Neural cell (in vitro differentiated cells): ENCODE results near the gene IL1RL2. TPM values are rescaled to one million over a fixed set of nuclear protein-coding genes. Genes with fewer than 3 reads are reported as not detected.

ENCODE experiments used
- H2AFZ ChIP-seq: fragments of 200-600, 300-800 bp; sonication (generic), shearing (Covaris generic); 2 replicates; pipeline ENCODE4 v1.6.0; 2014; ENCODE audit warnings: low read depth, mild to moderate bottlenecking, antibody characterized with exemption, low read length, moderate library complexity
- H3F3A ChIP-seq: fragments of 200-600 bp; shearing (Covaris generic); 2 replicates; pipeline ENCODE4 v1.6.1; 2016; ENCODE audit warnings: mild to moderate bottlenecking, moderate library complexity, mixed read lengths, antibody characterized with exemption, low read length; ENCODE audit not compliant: insufficient read depth, poor library complexity, severe bottlenecking
- H3K27ac ChIP-seq: fragments of 200-600, 300-800 bp; sonication (generic), shearing (Covaris generic); 2 replicates; pipeline ENCODE4 v1.5.1; 2014; ENCODE audit warnings: mild to moderate bottlenecking, low read length, moderate library complexity
- H3K27me3 ChIP-seq: fragments of 300-800, 200-600 bp; sonication (generic), shearing (Covaris generic); 2 replicates; pipeline ENCODE4 v1.6.0; 2014; ENCODE audit warnings: mild to moderate bottlenecking, low read depth, low read length, moderate library complexity; ENCODE audit not compliant: insufficient read depth
- H3K36me3 ChIP-seq: fragments of 300-800, 200-600 bp; sonication (generic), shearing (Covaris generic); 2 replicates; pipeline ENCODE4 v1.5.1; 2014; ENCODE audit warnings: mild to moderate bottlenecking, antibody characterized with exemption, low read length, moderate library complexity; ENCODE audit not compliant: insufficient read depth
- H3K4me2 ChIP-seq: fragments of 300-800, 200-600 bp; sonication (generic), shearing (Covaris generic); 2 replicates; pipeline ENCODE4 v1.6.0; 2014; ENCODE audit warnings: mild to moderate bottlenecking, low read length
- H3K4me3 ChIP-seq: fragments of 300-800, 200-600 bp; sonication (generic), shearing (Covaris generic); 2 replicates; pipeline ENCODE4 v1.5.1; 2014; ENCODE audit warnings: mild to moderate bottlenecking, low read length, moderate library complexity
- H3K79me2 ChIP-seq: fragments of 200-600 bp; shearing (Covaris generic); replicated peaks from 2 replicates; pipeline ENCODE4 v1.6.0; 2014; ENCODE audit warnings: mild to moderate bottlenecking, low read length, moderate library complexity; ENCODE audit not compliant: insufficient read depth
- H3K9ac ChIP-seq: fragments of 300-800, 200-600 bp; sonication (generic), shearing (Covaris generic); 2 replicates; pipeline ENCODE4 v1.6.1; 2016; ENCODE audit warnings: mild to moderate bottlenecking, low read length, mixed read lengths
- H3K9me2 ChIP-seq: fragments of 200-600 bp; shearing (Covaris generic); 2 replicates; pipeline ENCODE4 v1.6.1; 2016; ENCODE audit warnings: mild to moderate bottlenecking, low read length, mixed read lengths; ENCODE audit not compliant: insufficient read depth
- H3K9me3 ChIP-seq: fragments of 200-600, 300-800 bp; sonication (generic), shearing (Covaris generic); 2 replicates; pipeline ENCODE4 v1.6.1; 2016; ENCODE audit warnings: mild to moderate bottlenecking, mixed run types, low read length, moderate library complexity, mixed read lengths
- H4K20me1 ChIP-seq: fragments of 200-600 bp; shearing (Covaris generic); 2 replicates; pipeline ENCODE4 v1.6.1; 2016; ENCODE audit warnings: mild to moderate bottlenecking, mixed run types; ENCODE audit not compliant: insufficient read depth
- CTCF ChIP-seq: fragments of 450-650 bp; IDR thresholded peaks from 2 replicates; pipeline ENCODE4 v1.5.1; 2014; ENCODE audit warnings: antibody characterized with exemption, mild to moderate bottlenecking, moderate library complexity; ENCODE audit not compliant: poor library complexity, severe bottlenecking
- EP300 ChIP-seq: fragments of 450-650 bp; conservative IDR thresholded peaks from 2 replicates; pipeline ENCODE4 v1.6.1; 2014; ENCODE audit warnings: antibody characterized with exemption, mild to moderate bottlenecking, moderate library complexity; ENCODE audit not compliant: poor library complexity, severe bottlenecking
- EZH2 ChIP-seq: fragments of 200-600, 300-800 bp; shearing (Covaris generic), sonication (generic); IDR thresholded peaks from 2 replicates; pipeline ENCODE4 v1.6.1; 2014; ENCODE audit warnings: antibody characterized with exemption, low read length, borderline replicate concordance, mild to moderate bottlenecking; ENCODE audit not compliant: insufficient read depth, poor library complexity, severe bottlenecking
- MXI1 ChIP-seq: fragments of 450-650 bp; conservative IDR thresholded peaks from 2 replicates; pipeline ENCODE4 v1.6.1; 2014; ENCODE audit warnings: antibody characterized with exemption, mild to moderate bottlenecking; ENCODE audit not compliant: poor library complexity, severe bottlenecking
- POLR2AphosphoS5 ChIP-seq: IDR thresholded peaks from 2 replicates; pipeline ENCODE4 v1.6.1; 2012
- RAD21 ChIP-seq: fragments of 450-650 bp; conservative IDR thresholded peaks from 2 replicates; pipeline ENCODE4 v1.6.1; 2014; ENCODE audit warnings: antibody characterized with exemption, mild to moderate bottlenecking, moderate library complexity
- SMC3 ChIP-seq: fragments of 450-650 bp; conservative IDR thresholded peaks from 2 replicates; pipeline ENCODE4 v1.6.1; 2014; ENCODE audit warnings: antibody characterized with exemption, mild to moderate bottlenecking, moderate library complexity; ENCODE audit not compliant: poor library complexity
- TAF1 ChIP-seq: IDR thresholded peaks from 2 replicates; pipeline ENCODE4 v1.6.1; 2012; ENCODE audit warnings: low read depth
- polyA plus RNA-seq: library from polyadenylated mRNA; depleted of rRNA; stranded (reverse); fragments of >200 nt; gene quantifications from 2 replicates; pipeline ENCODE4 v1.2.3, GENCODE V29; 2014
- TF ChIP-seq, protein P1 (sequence below): IDR thresholded peaks from 2 replicates; pipeline ENCODE4 v1.6.1; 2012; ENCODE audit warnings: borderline replicate concordance

IL1RL2 gene
- polyA plus RNA-seq, 1 donor from 2014 or later = not detected

GRCh38 chr2:102238039-102238756 lies 51.4 kb downstream of the IL1RL2 start:
- no peaks in the 10 kb centered on the region for H3K79me2 ChIP-seq
- H3K9me2 ChIP-seq = no peaks in the 10 kb centered on the region
- no peak overlapping the region for H3K4me3 ChIP-seq
- TF ChIP-seq POLR2AphosphoS5 = no peak
- no peak for TF ChIP-seq CTCF
- TF ChIP-seq EP300 = no peak
- no peak for TF ChIP-seq TAF1
- TF ChIP-seq EZH2 = no peak
- TF ChIP-seq, protein P1, sequence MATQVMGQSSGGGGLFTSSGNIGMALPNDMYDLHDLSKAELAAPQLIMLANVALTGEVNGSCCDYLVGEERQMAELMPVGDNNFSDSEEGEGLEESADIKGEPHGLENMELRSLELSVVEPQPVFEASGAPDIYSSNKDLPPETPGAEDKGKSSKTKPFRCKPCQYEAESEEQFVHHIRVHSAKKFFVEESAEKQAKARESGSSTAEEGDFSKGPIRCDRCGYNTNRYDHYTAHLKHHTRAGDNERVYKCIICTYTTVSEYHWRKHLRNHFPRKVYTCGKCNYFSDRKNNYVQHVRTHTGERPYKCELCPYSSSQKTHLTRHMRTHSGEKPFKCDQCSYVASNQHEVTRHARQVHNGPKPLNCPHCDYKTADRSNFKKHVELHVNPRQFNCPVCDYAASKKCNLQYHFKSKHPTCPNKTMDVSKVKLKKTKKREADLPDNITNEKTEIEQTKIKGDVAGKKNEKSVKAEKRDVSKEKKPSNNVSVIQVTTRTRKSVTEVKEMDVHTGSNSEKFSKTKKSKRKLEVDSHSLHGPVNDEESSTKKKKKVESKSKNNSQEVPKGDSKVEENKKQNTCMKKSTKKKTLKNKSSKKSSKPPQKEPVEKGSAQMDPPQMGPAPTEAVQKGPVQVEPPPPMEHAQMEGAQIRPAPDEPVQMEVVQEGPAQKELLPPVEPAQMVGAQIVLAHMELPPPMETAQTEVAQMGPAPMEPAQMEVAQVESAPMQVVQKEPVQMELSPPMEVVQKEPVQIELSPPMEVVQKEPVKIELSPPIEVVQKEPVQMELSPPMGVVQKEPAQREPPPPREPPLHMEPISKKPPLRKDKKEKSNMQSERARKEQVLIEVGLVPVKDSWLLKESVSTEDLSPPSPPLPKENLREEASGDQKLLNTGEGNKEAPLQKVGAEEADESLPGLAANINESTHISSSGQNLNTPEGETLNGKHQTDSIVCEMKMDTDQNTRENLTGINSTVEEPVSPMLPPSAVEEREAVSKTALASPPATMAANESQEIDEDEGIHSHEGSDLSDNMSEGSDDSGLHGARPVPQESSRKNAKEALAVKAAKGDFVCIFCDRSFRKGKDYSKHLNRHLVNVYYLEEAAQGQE = no peak
- no peak for TF ChIP-seq RAD21
- no peak for TF ChIP-seq SMC3
- no peaks in the 10 kb centered on the region for H3K9me3 ChIP-seq
- H3K27ac ChIP-seq = no peak overlapping the region
- no peaks in the 10 kb centered on the region for H3K27me3 ChIP-seq
- H3K9ac ChIP-seq = no peak overlapping the region
- no peaks in the 10 kb centered on the region for H3K36me3 ChIP-seq
- no peaks in the 10 kb centered on the region for H4K20me1 ChIP-seq
- no peak overlapping the region for H2AFZ ChIP-seq
- H3K4me2 ChIP-seq = no peak overlapping the region
- H3F3A ChIP-seq = no peaks in the 10 kb centered on the region

GRCh38 chr2:102238778-102239177 lies 52.0 kb downstream of the IL1RL2 start:
- Histone ChIP-seq H3K9ac (no peak overlapping the region), H3K27ac (no peak overlapping the region), H3K36me3 (no peaks in the 10 kb centered on the region), H3K27me3 (no peaks in the 10 kb centered on the region), H3K9me2 (no peaks in the 10 kb centered on the region), H3K79me2 (no peaks in the 10 kb centered on the region), H3K4me2 (no peak overlapping the region), H3F3A (no peaks in the 10 kb centered on the region), H4K20me1 (no peaks in the 10 kb centered on the region), H3K9me3 (no peaks in the 10 kb centered on the region), H3K4me3 (no peak overlapping the region), H2AFZ (no peak overlapping the region)
- TF ChIP-seq EP300 (no peak), TAF1 (no peak), RAD21 (no peak), EZH2 (no peak), SMC3 (no peak), CTCF (no peak), POLR2AphosphoS5 (no peak), MXI1 (no peak)
- TF ChIP-seq, protein P1 = no peak
